ENCODE results near the gene VPS13C. TPM values are rescaled to one million over a fixed set of nuclear protein-coding genes. Genes with fewer than 3 reads are reported as not detected.

VPS13C gene
- total RNA-seq, 1 donor from 2014 or later, result 89.0 TPM

DNA sequence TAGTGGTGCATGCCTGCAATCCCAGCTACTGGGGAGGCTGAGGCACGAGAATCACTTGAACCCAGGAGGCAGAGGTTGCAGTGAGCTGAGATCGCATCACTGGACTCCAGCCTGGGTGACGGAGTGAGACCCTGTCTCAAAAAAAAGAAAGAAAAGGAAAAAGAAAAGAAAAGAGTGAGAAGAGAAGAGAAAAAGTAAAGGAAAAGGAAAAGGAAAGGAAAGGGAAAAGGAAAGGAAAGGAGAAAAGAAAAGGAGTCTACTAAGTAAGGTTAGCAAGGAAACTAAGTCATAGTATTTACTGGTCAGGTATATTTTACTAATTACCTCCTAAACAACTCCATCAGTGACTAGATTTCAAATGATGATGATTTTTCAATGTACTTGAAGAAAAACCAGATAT is 198.3 kb downstream of the VPS13C start:
- no peak for DNase-seq (ENCODE audit: low read depth in 2 of 2)

DNA sequence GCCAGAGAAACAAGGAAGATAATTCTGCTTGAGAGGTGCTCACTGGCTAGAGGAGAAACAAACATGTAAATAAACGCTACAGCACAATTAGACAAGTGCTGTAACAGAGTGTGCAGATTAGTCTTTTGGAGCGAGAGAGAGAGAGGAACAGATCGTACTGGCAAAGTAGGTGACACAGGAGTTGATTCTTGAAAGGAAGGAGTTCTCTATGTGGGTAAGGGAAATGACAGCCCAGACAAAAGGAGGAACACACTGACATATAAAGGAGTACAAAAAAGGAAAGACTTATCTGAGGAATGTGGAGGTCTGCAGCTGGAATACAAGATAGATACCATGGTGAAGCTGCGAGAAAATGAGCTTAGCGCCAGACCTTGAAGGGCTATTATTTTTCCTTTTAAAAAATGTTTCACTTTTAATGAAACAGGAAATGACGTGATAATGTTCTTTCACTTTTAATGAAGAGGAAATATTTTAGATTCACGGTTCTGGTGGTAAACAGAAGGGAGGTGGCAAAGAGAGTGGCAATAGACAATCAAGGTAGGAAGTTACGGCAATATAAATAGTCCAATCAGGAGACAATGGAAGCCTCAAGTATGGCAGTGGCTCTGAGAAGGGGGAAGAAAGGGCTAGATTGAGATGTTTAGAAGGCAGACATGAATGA is 202.9 kb downstream of the VPS13C start:
- peak in 1 of 2 donors; percentile 4 for DNase-seq (ENCODE audit: low read depth in 2 of 2)

DNA sequence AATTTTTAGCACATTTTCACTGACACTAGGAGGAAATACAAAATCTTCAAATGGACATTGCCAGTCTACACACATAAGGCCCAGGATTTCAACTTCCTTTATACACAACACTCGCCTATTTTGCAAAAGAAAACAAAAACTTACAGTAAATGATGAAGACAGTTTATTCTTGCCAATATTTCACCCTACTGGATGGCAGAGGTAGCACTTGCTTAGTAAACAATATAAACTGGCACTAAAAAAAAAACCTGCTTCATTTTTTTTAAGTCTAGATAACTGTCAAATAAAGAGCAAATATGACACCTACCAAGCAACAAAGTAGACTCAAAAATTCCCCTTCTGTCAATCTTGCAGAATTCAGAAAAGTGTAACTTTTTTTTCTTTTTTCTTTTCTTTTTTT is 204.0 kb downstream of the VPS13C start:
- DNase-seq (ENCODE audit: low read depth in 2 of 2), result no peak

DNA sequence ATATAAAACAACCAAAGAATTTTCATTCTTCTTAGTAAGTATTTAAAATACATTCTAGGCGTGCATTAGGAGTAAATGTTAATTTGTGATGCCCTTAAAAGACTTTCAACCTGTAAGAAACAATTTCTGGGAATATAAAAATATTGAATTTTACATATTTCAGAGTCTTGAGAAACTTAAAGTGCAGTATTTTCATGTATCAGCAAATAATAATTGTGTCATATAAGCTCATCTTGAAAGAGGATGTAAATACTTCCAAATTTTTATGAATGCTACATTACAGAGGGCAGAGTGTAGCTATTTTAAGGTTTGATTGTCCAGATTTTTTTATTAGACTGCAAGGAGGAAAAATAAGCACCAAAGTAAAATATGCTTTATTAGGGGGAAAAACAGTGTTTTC is 207.1 kb downstream of the VPS13C start:
- DNase-seq (ENCODE audit: low read depth in 2 of 2), result no peak

DNA sequence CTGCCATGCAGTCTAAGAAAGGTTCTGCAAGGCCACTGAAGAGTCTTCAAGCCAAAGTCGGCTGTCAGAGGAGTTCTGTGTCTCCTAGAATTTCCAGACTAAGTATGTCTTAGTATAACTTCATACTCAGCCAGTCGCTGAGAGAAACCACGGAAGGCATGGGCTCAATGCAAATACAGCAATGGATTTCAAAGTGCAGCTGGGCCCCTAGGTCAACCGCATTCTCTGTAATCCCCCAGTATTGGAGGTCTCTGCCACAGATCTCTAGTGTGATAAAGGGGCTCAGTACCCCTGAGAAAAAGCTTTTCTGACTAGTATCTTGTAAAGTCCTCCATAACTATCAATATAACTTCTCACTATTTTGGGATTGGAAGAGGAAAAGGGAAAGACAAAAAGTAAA is 208.3 kb downstream of the VPS13C start:
- no peak for DNase-seq (ENCODE audit: low read depth in 2 of 2)

DNA sequence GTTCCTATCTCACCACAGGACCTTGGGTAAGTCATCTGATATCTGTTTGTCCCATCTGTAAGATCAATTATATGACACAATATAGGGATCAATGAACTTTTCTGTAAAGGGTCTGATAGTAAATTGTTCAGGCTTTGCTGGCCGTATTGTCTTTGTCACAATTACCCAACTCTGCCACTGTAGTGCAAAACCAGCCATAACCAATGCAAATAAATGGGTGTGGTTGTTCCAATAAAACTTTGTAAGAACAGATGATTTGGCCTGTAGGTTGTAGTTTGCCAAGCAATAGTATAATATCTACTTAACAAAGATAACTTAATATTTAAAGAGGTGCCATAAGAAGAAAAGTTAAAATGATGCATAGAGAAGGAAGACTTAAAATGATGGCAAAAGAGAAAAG is 210.8 kb downstream of the VPS13C start:
- DNase-seq (ENCODE audit: low read depth in 2 of 2), result no peak

DNA sequence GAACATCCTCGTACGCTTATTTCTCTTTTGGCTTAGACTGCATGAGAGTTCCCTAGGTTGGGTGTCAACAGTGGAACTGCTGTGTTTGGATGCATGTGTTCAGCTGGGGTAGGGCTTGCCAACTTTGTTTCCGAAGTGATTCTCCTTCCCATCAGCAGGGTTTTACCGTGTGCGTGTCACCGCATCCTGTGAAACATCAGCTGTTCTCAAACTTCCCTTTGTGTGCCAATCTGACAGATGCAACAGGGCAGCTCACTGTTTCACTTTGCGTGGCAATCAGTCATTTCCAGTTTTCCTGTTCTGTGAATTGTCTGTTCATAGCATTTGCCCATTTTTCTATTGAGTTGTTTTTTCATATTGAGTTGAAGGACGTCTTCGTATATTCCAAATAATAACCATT is 218.8 kb downstream of the VPS13C start:
- peak; percentile 44 to 57 for DNase-seq (ENCODE audit: low read depth in 2 of 2)

DNA sequence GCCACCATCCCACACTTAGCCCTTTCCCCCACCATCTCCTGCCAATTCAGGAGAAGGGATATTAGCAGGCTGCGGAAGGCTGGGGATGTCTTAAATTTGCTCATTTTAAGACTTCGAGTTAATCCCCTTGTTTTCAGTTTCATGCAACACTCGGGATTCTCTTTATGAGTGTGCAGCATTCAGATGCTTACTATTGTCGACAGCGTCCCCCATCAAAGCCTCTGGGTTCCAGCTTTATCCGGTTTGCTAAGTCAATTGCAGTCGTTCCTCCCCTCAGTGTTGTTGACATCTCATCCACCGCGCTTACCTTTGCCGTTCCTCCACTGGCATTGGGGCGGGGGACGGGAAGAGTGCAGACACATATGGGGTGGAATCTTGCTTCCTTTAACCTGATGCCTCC is 220.2 kb downstream of the VPS13C start:
- no peak for DNase-seq (ENCODE audit: low read depth in 2 of 2)

DNA sequence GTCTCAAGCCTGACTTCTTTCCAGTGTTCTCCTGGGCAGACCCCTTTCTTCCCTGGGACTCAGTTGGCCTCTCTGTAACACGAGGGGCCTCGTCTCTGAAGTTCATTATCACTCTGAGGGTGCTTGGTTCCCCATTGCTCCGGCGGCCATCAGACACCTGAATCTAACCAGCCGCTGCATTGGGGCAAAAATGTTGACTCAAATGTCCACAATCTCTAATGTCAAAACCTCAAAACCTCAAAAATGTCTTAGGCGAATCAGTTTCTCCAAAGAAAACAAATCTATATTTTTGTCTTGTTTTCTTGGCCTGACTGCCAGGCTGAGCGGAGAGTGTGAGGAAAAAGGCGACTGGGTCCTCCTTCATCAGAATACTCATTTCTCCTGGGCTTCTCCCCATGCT is 220.7 kb downstream of the VPS13C start:
- no peak for DNase-seq (ENCODE audit: low read depth in 2 of 2)

DNA sequence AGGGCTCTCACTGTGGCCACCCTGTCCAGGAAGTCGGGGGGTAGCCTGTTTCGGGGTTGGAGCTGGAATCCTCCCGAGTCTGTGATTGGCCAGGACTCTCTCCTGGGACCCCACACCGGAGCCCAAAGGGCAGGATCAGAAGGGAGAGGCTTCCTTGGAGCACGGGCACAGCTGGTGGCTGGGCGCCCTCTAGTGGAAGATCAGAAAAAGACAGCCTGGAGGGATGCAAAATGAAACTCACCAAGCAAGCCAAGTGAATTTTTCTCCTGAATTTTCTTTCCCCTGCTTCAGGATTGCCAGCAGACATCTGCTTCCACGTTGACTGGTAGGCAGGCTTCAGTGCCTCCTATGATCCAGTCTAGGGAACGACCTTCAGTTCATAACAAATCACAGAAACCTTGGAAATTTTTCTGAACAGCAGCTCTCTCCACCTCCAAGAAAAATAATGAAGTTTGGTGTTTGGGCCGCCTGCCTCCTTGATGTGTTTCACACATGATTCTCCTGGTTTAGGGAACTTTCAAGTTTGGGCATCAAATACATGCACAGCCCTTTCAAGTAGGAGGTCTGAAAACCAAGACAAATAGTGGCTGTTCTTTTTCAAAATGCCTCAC is 224.6 kb downstream of the VPS13C start:
- peak; percentile 14 to 43 for DNase-seq (ENCODE audit: low read depth in 2 of 2)

DNA sequence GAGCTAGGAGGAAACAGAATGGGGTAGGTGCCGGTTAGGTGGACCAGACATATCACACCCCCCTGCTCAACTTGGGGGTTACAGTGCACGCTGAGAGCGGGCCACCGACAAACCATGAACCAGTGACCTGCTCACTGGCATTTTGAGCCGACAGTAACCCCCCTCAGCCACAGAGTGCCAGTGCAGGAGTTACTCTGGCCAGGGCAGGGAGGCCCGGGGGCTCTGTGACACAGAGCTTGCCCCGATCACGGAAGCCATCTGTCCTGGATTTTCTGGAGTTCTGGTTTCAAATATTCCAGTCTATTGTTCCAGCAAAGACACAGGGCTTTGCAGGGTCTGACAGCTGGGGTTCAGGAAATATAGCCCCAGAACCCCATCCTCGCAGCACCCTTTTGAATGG is 225.2 kb downstream of the VPS13C start:
- DNase-seq (ENCODE audit: low read depth in 2 of 2), result no peak

DNA sequence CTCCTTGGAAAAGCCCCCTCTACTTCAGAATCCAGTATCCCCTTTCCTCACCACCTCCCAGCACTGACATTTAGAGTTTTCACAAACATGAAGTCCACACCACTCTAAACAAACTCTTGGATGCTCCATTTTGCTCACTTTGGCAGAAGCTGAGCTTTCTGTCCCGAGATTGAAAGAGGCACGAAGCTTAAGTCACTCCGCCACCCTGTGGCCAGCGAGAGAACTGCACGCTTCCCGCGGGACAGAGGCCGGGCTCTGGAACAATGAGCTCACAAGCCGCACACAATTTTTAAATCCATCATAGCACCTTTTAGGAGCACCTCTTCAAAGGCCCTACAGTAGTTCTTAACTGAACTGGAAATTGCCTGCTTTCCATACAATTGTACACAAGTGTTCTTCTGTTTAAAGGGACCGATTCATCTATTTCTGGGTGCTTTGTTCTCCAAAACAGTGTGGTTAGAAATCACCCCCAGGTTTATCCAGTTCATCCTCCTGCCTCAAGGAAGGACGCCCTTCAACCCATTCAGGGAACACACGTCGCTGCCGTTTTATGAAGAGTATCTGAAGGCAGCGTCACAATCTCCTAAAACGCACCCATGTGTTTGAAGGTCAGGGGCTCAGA is 226.1 kb downstream of the VPS13C start:
- DNase-seq (ENCODE audit: low read depth in 2 of 2), result peak; percentile 51 to 74

DNA sequence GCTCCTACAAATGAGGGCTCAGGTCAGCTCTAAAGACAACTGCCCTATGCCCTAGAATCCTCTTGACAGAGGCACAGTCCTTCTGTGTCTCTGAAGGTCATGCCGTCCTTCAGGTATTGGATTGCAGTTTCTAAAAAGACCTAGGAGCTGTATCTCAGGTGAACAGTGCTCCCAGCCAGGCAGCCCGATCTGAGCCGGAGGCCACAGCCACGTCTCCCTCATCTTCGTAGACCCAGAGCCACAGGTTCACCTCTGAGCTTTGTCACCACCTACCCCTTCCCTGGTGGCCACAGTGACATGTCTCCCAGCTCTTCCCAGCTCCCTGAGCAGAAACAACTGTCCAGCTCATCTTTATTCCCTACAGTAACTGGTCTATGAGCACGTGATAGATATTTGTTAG is 228.0 kb downstream of the VPS13C start:
- no peak for DNase-seq (ENCODE audit: low read depth in 2 of 2)

DNA sequence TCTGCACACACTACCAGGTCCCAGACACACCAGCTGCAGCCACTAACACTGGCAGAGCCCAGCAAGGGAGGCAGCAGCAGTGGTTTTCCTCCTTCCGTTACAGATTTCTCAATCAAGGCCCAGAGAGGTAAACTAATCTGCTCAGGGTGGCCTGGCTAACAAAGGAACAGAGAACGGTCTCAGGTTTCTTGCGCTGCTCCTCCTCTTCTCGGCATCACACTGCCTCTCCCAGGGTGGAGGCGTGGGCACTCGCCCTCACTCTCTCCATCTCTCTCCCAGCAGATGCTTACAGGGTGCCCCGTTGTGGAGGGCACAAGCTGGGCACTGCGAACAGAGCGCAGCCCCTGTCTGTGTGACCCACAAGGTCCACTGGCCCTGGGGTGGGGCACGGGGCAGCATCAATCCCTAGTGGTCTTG is 228.7 kb downstream of the VPS13C start:
- no peak for DNase-seq (ENCODE audit: low read depth in 2 of 2)

DNA sequence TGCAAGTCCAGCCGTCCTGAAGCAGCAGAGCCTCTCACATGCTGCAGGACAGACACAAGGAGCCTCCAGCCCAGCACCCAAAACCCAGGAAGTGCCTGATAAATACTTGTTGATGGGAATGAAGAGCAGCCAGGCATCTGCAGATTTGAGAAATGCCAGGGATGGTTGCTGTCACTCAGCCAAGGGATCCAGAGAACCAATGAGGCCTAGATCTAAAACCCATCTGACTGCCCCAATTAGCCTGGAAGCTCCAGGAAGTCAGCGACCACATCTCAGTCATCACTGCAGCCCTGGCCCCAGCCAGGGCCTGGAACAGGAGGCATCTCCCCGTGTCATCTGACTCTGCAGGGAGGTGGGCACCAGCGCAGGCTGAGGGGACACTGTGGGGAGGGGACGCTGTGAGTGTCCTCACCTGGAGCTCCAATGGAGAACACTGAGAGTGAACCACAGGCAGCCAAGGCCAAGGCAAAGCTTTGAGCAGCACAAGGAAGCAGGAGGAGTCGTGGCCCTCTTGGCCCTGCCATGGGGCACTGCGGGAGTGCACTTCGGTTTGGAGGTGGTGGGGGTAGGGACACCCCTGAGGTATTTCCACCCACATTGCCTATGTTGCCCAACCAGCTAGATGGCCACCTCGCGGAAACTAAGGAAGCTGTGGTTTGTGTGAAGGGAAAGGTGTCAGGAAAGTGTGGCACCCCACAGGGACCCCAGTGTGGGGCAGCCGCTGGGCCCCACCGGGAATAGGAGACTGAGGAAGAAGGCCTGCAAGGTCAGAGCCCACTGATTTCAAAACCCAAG is 229.5 kb downstream of the VPS13C start:
- no peak for DNase-seq (ENCODE audit: low read depth in 2 of 2)

DNA sequence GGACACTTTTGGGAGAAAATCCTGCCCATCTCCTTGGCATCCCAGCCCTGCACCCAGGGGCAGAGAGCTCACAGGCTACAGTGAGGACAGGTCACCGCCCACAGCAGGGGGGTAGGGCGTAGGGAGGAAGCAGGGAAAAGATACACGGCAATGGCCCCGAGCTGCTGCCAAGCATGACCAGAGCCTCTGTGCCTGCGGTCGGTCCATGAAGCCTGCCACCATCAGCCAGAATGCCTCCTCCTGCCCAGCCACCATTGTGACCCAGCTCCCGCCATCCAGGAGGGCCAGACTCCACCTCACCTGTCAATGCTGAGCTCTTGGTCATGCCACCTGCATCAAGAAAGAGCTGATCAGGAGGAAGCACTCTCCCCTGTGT is 230.7 kb downstream of the VPS13C start:
- no peak for DNase-seq (ENCODE audit: low read depth in 2 of 2)

DNA sequence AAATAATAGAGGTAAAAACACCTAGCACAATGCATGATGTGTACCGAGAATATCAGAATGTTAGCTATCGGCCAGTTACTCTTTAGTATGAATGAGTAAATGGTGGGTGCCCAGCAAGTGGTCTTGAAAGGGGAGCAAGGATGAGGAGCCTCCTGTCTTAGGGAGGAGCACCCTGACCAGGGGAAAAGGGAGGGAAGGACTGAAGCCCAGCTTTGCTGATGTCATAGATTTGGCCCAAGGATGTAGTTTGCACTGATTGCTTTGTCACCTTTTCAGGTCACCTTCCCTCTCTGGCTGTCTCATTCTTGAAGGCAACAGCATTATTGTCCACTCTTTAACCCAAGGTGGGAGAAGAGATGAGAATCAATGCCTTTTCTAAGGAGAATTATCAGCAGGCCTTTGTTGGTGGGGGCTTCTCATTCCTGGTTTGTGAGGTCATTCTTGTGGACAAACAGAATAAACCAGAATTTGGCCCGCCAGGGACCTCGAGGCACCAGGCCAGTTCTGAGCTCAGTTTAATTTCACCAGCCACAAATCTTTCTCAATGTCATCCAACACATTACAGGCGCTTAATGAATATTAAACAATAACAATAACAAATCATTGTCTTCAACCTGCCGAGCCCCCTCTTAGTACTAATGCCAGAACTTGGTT is 231.3 kb downstream of the VPS13C start:
- no peak for DNase-seq (ENCODE audit: low read depth in 2 of 2)

DNA sequence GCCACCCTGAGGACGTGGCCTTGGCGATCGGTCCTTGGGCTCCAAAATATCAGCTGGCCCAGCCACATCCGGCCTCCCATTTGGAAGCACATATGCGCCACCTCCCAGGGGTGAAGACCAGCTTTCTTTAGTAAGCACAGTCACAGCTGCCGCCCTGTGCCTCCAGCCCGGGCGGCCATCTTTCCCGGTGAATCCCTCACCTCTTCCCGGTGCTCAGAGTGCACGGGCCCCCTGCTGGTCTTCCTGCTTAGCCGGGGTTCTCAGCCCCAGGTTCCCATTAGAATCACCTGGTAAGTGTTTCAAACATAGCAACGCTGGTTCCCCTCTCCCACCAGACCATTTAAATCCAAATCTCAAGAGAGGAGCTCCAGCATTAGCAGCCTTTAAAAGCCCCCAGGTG is 232.2 kb downstream of the VPS13C start:
- no peak for DNase-seq (ENCODE audit: low read depth in 2 of 2)

DNA sequence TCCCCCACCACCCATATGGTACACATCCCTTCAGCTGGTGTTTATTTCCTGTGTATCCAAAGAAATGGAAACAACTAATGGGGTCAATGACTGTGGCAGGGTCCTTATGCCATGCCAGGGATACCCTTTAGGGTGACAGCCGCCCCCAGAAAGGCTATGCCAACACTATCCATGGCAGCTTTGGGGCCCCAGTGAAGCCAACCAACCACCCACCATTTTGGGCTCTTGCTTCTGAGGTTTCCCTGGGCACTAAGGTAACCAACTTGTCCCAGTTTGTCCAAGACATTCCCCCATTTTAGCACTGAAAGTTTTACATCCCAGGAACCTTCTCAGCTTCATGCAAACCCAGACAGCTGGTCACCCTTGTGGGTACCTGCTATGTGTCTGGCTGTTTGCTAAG is 233.1 kb downstream of the VPS13C start:
- DNase-seq (ENCODE audit: low read depth in 2 of 2), result no peak

DNA sequence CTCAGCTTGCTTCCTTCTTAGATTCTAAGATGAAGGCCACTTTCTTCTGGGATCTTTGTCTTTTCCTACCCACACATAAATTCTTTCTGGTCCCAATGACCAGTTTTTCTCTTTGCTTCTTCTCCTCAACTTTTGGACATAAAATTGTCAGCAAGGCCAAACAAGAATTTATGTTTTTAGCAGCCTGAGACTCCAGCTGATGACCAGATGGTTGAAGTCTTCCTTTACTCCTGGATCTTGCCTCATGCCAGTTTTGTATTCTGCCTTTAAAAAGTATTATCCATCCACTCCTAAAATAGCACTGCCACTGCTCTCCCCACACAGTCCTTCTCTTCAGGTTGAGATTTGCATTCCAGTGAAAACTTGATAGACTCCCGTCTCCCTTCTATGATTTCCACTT is 236.0 kb downstream of the VPS13C start:
- DNase-seq (ENCODE audit: low read depth in 2 of 2), result no peak

DNA sequence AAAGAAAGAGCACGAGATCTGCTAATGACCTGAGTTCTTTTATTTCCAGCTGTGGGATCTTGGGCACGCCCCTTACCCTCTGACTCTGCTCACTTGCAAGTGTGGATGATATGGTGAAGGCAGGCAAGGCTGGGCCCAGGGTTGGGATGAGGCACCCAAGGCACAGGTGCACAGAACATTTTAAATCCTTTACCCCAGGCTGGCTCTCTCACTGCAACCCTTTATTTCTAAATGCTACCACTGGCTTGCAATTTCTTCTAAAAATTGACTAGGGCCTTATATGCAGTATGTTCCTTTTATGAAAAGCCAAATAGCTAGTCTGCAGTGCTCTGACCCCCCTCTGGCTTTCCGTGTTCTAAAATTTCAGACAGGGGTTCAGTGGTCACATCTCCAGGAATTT is 237.7 kb downstream of the VPS13C start:
- no peak for DNase-seq (ENCODE audit: low read depth in 2 of 2)

DNA sequence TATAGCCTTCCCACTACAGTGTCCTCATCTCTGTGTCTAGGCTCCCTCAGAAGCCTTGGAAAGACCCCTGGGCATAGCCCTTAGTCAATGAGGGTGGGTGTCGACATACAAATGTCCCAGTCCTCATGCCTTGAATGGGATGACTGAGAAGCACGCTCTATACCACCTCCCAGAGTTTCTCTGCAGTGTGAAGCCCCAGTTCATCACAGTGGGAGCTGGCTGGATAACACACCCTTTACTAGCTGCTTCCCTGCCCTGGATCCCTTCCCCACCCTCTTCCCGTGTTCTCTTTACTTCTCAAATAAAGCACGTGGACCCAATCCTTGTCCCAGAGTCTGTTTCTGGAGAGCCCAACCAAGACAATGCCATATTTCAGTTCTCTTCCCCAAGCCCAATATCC is 239.3 kb downstream of the VPS13C start:
- no peak for DNase-seq (ENCODE audit: low read depth in 2 of 2)

All from dermis microvascular lymphatic vessel endothelial cell (primary cell).